Effector memory CD8-positive, alpha-beta T cell (primary cell): Measurements from ENCODE around the gene CHP1.
A peak's percentile ranks its signal among the peaks of the same experiment; 100 is the strongest.
"Not testable (repeated sequence)": the region's sequence is repeated elsewhere in the genome, so short reads cannot be mapped to it uniquely, and the experiment has no call there.

ENCODE experiments used
- ATAC-seq: fragments of 150-1000 bp; cut with Tn5 transposase; replicated peaks from 2 replicates; pipeline ENCODE4 v1.10.0; 2021; ENCODE audit warnings: mild to moderate bottlenecking, moderate library complexity
- DNase-seq, 3 experiments: peaks; one replicate each; pipeline ENCODE4 v3.0.0; 2021
- H3K27ac Mint-ChIP-seq, 2 donors: one replicate each; pipeline ENCODE4 v1.8.0; 2022; ENCODE audit warnings: mild to moderate bottlenecking in 2 of 2, mixed read lengths in 2 of 2, moderate library complexity in 2 of 2
- H3K27me3 Mint-ChIP-seq, 2 donors: one replicate each; pipeline ENCODE4 v1.8.0; 2022; ENCODE audit warnings: mixed read lengths in 2 of 2
- H3K36me3 Mint-ChIP-seq: one replicate; pipeline ENCODE4 v1.8.0; 2022; ENCODE audit warnings: mild to moderate bottlenecking, moderate library complexity, mixed read lengths; ENCODE audit not compliant: insufficient read depth
- H3K4me1 Mint-ChIP-seq, 2 donors: one replicate each; pipeline ENCODE4 v1.8.0; 2022; ENCODE audit warnings: low read depth in 2 of 2, mixed read lengths in 2 of 2
- H3K4me3 Mint-ChIP-seq, 2 donors: one replicate each; pipeline ENCODE4 v1.8.0; 2022; ENCODE audit warnings: mild to moderate bottlenecking in 2 of 2, mixed read lengths in 2 of 2, moderate library complexity in 2 of 2
- H3K9me3 Mint-ChIP-seq, 2 donors: one replicate each; pipeline ENCODE4 v1.8.0; 2022; ENCODE audit warnings: mixed read lengths in 2 of 2

CHP1 gene

DNA sequence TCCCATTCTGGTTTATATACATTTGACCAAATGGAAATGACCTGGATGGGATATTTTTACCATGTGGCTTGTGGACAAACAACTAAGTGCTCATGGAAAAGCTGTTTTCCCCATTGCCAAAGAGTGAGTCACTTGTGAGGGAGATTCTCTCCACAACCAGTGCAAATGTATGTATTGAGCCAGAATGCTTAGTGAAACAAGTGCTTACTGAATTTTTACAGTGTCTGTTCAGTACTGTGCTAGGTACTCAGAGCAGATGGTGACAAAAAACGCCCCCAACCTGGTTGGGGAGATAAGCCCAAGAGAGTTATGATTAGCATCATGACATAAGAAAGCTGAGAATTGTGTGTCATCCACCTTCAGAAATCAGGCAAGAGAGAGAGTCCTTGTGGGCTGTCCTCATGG is 2.3 kb downstream of the CHP1 start:
- DNase-seq: no peak
- Mint-ChIP-seq H3K27me3 (no peaks in the 10 kb centered on the region), H3K4me1 (peaks cover 25 to 31% of the 10 kb centered on the region in 2 donors), H3K9me3 (no peaks in the 10 kb centered on the region), H3K36me3 (peaks cover 23% of the 10 kb centered on the region), H3K27ac (no peak overlapping the region), H3K4me3 (no peak overlapping the region)
- no peak for ATAC-seq

DNA sequence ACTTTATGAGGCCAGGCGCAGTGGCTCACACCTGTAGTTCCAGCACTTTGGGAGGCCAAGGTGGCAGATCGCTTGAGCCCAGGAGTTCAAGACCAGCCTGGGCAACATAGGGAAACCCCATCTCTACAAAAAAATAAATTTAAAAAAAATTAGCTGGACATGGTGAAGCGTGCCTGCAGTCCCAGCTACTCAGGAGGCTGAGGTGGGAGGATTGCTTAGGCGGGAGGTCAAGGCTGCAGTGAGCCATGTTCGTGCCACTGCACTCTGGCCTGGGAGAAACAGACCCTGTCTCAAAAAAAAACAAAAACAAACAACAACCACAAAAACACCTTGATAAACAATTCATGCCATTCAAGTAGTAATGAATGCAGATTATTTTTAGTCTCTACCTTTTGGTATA is 4.2 kb downstream of the CHP1 start:
- H3K4me3 Mint-ChIP-seq, DNase-seq, ATAC-seq, H3K9me3 Mint-ChIP-seq, H3K27me3 Mint-ChIP-seq, H3K27ac Mint-ChIP-seq: not testable (repeated sequence)
- H3K4me1 Mint-ChIP-seq: peaks cover 25 to 30% of the 10 kb centered on the region in 2 donors
- peaks cover 19% of the 10 kb centered on the region for H3K36me3 Mint-ChIP-seq

DNA sequence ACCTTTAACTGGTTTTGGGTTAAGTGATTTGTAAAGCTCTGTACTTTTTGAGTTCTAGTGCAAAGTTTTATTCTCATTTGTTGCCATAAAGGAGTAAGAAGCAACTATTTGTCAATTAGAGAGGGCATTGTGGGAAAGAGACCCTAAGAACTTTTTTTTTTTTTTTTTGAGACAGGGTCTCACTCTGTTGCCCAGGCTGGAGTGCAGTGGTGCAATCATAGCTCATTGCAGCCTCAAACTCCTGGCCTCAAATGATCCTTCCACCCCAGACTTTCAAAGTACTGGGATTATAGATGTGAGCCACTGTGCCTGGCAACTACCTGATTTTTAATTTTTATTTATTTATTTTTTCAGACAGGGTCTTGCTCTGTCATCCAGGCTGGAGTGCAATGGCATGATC is 4.9 kb downstream of the CHP1 start:
- peaks cover 12% of the 10 kb centered on the region for H3K36me3 Mint-ChIP-seq
- no peak for DNase-seq
- no peak overlapping the region for H3K27ac Mint-ChIP-seq
- H3K4me1 Mint-ChIP-seq: peaks cover 18 to 24% of the 10 kb centered on the region in 2 donors
- H3K27me3 Mint-ChIP-seq: no peaks in the 10 kb centered on the region
- no peaks in the 10 kb centered on the region for H3K9me3 Mint-ChIP-seq
- no peak overlapping the region for H3K4me3 Mint-ChIP-seq
- ATAC-seq: no peak

DNA sequence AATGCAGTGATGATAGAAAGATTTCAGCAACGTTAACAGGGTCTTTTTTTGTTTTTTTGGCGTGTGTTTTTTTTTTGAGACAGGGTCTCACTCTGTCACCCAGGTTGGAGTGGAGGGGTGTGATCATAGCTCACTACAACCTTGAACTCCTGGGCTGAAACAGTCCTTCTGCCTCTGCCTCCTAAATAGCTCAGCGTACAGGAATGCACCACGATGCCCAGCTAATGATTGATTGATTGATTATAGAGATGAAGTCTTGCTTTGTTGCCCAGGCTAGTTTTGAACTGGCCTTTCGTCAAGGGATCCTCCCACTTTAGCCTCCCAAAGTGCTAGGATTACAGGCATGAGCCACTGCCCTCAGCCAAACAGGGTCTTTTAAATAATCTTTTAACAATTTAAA is 7.0 kb downstream of the CHP1 start:
- ATAC-seq: no peak
- Mint-ChIP-seq H3K27me3 (no peaks in the 10 kb centered on the region), H3K4me3 (no peak overlapping the region), H3K9me3 (no peaks in the 10 kb centered on the region), H3K36me3 (peaks cover 4% of the 10 kb centered on the region), H3K27ac (no peak overlapping the region), H3K4me1 (peaks cover 3 to 8% of the 10 kb centered on the region in 2 donors)
- no peak for DNase-seq

DNA sequence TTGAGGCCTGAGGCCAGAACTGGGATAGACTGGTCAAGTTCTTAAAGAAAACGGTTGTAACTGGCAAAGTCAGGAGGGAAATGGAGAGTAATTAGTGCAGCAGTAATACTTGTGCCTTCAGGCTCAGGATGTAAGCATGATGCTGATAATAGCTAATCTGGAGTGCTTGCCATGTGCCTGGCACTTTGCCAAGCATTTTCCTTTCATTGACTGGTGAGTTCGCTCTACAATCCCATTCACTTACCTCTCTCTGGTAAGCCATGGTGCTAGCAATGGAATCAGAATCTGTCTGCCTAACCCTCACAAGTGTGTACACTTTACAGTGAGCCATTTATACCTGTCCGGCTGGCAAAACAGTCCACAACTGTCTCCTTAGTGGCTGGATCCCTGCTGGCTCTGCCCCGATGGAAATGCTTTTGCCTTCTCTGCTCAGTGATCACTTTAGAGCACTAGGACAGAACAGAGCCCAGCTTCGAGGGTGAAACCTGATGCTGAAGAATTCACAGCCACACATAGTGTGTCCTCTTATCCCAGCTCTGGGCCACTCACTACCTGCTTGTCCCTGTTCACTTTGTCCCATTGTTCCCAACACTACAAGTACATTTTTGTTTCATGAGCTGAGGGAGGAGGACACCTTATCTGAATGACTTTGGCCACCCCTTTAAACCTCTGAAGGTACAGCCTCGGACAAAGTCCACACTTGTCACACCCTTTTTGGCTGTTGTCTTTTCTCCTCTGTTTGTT is 10.3 kb downstream of the CHP1 start:
- no peak overlapping the region for H3K4me3 Mint-ChIP-seq
- H3K36me3 Mint-ChIP-seq: peaks cover 11% of the 10 kb centered on the region
- peak overlapping the region in 1 of 2 donors; percentile 66 for H3K27ac Mint-ChIP-seq
- H3K27me3 Mint-ChIP-seq: no peaks in the 10 kb centered on the region
- peaks cover 3% of the 10 kb centered on the region in 2 donors for H3K4me1 Mint-ChIP-seq
- DNase-seq: no peak
- ATAC-seq: no peak
- no peaks in the 10 kb centered on the region for H3K9me3 Mint-ChIP-seq

DNA sequence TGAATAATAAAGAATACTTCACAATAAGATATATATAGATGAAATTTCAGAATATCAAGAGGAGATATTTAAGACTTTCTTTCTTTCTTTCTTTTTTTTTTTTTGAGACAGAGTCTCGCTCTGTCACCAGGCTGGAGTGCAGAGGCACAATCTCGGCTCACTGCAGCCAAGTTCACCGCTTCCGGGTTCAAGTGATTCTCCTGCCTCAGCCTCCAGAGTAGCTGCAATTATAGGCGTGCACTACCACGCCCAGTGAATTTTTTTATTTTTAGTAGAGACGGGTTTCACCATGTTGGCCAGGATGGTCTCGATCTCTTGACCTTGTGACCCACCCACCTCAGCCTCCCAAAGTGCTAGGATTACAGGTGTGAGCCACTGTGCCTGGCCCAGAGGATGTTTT is 19.7 kb downstream of the CHP1 start:
- H3K27me3 Mint-ChIP-seq, ATAC-seq, H3K4me3 Mint-ChIP-seq, DNase-seq, H3K4me1 Mint-ChIP-seq, H3K9me3 Mint-ChIP-seq, H3K27ac Mint-ChIP-seq: not testable (repeated sequence)
- H3K36me3 Mint-ChIP-seq: peaks cover 25% of the 10 kb centered on the region

DNA sequence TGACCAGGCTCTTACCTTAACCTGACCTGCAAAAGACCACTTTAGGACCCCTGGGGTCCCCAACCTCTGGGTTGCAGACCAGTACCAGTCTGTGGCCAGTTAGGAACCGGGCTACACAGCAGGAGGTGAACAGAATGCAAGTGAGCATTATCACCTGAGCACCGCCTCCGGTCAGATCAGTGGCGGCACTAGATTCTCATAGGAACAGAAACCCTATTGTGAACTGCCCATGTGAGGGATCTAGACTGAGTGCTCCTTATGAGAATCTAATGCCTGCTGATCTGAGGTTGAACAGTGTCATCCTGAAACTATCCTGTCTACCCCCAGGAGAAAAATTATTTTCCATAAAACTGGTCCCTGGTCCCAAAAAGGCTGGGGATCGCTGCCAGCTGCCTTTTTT is 20.3 kb downstream of the CHP1 start:
- Mint-ChIP-seq H3K36me3 (peaks cover 25% of the 10 kb centered on the region), H3K4me3 (no peak overlapping the region), H3K9me3 (no peaks in the 10 kb centered on the region), H3K27me3 (no peaks in the 10 kb centered on the region), H3K4me1 (no peaks in the 10 kb centered on the region), H3K27ac (no peak overlapping the region)
- DNase-seq: no peak
- ATAC-seq: no peak

DNA sequence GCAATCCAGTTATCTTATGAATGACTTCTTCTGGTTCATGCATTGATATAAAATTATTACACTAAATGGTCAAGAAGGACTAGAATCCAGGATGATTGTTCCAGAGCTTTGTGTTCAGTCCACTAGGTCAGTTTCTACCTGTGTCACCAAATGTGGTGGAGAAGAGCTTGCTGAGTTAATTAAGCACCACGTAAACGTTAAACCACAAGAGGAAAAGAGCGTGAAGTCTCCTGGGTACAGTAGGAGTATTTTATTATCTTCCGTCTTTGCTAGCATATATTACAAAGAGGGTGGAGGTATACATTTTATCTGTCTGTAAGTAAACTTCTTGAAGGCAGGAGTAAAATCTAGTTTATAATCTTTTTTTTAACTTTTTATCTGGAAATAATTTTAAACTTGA is 23.5 kb downstream of the CHP1 start:
- no peaks in the 10 kb centered on the region for H3K27me3 Mint-ChIP-seq
- no peak overlapping the region for H3K4me3 Mint-ChIP-seq
- H3K36me3 Mint-ChIP-seq: peaks cover 19% of the 10 kb centered on the region
- no peaks in the 10 kb centered on the region for H3K4me1 Mint-ChIP-seq
- DNase-seq (no peak), ATAC-seq (no peak)
- H3K9me3 Mint-ChIP-seq: no peaks in the 10 kb centered on the region
- no peak overlapping the region for H3K27ac Mint-ChIP-seq

DNA sequence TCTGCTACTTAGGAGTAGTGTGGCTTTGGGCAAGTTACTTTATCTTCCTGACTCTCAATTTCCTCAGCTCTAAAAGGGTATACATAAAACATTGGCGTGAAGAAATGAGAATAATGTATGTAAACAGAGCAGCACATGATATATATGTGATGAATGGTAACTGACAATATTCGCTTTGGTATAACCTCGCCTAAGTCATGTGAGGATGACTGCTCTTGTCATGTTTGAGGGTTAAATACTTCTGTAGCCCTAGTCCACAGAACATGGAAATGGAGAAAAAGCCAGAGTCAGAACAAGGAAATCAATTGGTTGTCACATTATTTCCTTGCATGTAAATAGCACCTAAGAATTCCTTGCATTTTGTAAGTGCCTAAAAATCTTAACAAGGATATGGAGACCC is 25.0 kb downstream of the CHP1 start:
- ATAC-seq (no peak), DNase-seq (no peak)
- no peaks in the 10 kb centered on the region for H3K9me3 Mint-ChIP-seq
- H3K36me3 Mint-ChIP-seq: peaks cover 24% of the 10 kb centered on the region
- H3K27me3 Mint-ChIP-seq: no peaks in the 10 kb centered on the region
- no peaks in the 10 kb centered on the region for H3K4me1 Mint-ChIP-seq
- no peak overlapping the region for H3K4me3 Mint-ChIP-seq
- no peak overlapping the region for H3K27ac Mint-ChIP-seq

DNA sequence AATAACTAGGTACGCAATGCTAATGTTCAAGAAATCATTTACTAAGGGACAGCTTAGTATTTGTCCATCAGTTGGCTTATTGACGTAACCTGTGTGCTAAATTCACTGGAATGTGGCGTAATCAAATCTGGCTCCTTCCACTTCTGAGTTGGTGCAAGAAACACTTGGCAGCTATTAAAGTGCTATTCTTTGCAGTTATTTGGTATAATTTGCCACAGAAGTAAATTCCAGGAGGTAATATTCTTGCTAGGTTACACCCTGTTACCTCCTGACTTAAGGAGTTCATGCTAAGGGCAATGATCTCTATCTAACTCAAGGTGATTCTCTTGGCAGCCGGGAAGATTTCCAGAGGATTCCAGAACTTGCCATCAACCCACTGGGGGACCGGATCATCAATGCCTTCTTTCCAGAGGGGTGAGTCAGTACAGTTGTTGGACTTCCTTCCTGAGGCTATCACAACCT is 25.5 kb downstream of the CHP1 start:
- Mint-ChIP-seq H3K36me3 (peaks cover 28% of the 10 kb centered on the region), H3K27me3 (no peaks in the 10 kb centered on the region), H3K4me3 (no peak overlapping the region), H3K27ac (no peak overlapping the region), H3K4me1 (no peaks in the 10 kb centered on the region), H3K9me3 (no peaks in the 10 kb centered on the region)
- DNase-seq (no peak), ATAC-seq (no peak)

DNA sequence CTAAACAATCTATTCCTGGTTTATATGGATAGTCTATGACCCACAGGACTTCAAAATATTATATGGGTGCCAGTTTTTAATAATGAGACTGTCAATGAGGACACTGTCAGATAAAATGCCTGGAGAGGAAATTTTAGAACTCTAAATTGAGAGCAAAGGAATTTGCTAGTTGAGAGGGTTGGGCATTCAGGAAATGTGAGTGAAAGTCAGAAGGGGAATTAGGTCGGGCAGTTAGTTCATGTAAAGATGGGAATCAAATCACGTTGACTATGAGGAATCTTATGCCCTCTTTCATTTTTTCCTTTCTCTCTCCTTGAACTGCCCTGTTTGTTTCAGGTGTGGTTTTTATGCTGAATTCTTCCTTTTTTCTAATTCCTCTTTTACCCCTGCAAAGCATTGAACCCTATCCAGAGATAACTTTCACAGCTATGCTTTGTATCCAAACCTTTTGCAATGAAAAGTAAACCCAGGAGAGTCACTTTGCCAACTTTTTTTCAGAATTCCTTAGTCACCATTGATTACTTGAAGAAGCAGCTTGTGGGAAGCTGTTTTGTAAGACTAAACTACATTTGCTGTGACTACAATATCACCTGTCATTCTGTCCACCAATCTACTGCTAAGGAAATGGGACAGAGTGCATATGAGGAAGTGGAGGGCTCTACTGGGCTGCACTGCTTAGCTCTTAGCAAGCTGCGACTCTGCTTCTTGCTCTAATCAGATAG is 27.8 kb downstream of the CHP1 start:
- no peaks in the 10 kb centered on the region for H3K27me3 Mint-ChIP-seq

DNA sequence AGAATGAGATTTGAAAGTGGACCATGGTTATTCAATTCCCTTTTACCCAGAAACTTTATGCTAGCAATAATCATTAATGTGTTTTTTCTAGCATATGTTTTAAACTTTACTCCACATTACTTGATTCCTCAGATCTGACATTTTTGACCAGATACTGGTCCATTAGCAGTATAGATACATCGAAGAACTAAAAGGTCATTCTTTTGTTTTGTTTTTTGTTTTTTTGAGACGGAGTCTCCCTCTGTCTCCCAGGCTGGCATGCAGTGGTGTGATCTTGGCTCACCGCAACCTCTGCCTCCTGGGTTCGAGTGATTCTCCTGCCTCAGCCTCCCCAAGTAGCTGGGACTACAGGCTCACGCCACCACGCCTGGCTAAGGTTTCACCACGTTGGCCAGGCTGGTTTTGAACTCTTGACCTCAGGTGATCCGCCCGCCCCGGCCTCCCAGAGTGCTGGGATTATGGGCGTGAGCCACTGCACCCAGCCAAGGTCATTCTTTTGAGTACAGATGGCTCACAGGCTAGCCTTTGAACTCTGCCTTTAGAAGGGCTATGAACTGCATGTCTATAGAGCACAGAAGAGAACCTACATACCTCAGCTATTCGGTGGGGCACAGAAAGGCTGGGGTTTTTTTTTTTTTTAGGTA is 28.6 kb downstream of the CHP1 start:
- H3K9me3 Mint-ChIP-seq: no peaks in the 10 kb centered on the region
- no peak overlapping the region for H3K4me3 Mint-ChIP-seq
- H3K4me1 Mint-ChIP-seq: no peaks in the 10 kb centered on the region
- no peaks in the 10 kb centered on the region for H3K27me3 Mint-ChIP-seq
- H3K36me3 Mint-ChIP-seq: peaks cover 36% of the 10 kb centered on the region
- no peak for ATAC-seq
- no peak overlapping the region for H3K27ac Mint-ChIP-seq
- DNase-seq: no peak

More for the DNA sequence above, 27.8 kb downstream of the CHP1 start:
- Mint-ChIP-seq H3K9me3 (no peaks in the 10 kb centered on the region), H3K27ac (no peak overlapping the region), H3K36me3 (peaks cover 31% of the 10 kb centered on the region), H3K4me1 (no peaks in the 10 kb centered on the region), H3K4me3 (no peak overlapping the region)
- ATAC-seq (no peak), DNase-seq (no peak)

DNA sequence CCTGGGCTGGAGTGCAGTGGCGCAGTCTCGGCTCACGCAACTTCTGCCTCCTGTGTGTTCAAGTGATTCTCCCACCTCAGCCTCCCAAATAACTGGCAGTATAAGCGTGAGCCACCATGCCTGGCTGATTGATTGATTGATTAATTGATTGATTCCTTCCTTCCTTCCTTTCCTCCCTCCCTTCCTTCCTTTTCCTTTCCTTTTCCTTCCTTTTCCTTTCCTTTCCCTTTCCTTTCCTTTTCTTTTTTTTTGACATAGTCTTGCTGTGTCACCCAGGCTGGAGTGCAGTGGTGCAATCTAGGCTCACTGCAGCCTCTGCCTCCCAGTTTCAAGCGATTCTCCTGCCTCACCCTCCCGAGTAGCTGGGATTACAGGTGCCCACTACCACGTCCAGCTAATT is 29.9 kb downstream of the CHP1 start:
- not testable (repeated sequence) for H3K4me1 Mint-ChIP-seq, H3K27ac Mint-ChIP-seq, H3K4me3 Mint-ChIP-seq

DNA sequence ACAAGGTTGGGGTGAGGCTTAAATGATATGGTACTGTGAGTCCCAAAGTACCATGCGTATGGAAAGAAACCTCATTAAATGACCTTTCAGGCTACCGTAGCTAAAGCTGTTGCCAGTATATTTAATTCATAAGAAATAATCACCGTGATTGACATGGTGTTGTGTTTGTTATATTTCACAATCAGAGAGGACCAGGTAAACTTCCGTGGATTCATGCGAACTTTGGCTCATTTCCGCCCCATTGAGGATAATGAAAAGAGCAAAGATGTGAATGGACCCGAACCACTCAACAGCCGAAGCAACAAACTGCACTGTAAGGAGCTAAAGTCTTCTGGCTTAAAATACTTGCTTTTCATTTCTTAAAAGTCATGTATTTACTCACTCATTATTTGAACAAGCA is 31.5 kb downstream of the CHP1 start:
- no peak for DNase-seq
- H3K4me3 Mint-ChIP-seq: no peak overlapping the region
- ATAC-seq: no peak
- H3K9me3 Mint-ChIP-seq: no peaks in the 10 kb centered on the region
- no peak overlapping the region for H3K27ac Mint-ChIP-seq
- no peaks in the 10 kb centered on the region for H3K4me1 Mint-ChIP-seq
- no peaks in the 10 kb centered on the region for H3K27me3 Mint-ChIP-seq
- H3K36me3 Mint-ChIP-seq: peaks cover 48% of the 10 kb centered on the region

More for the DNA sequence above, 29.9 kb downstream of the CHP1 start:
- H3K27me3 Mint-ChIP-seq, H3K9me3 Mint-ChIP-seq, ATAC-seq, DNase-seq: not testable (repeated sequence)
- peaks cover 44% of the 10 kb centered on the region for H3K36me3 Mint-ChIP-seq
